ENCODE measurements around the gene IFIT2.
"Not testable (repeated sequence)": the region's sequence is repeated elsewhere in the genome, so short reads cannot be mapped to it uniquely, and the experiment has no call there.

The IFIT2 gene

GRCh38 chr10:89309156-89310055, 7.6 kb downstream of the IFIT2 start:
- peak in 1 of 2 donors; percentile 71 for DNase-seq

- no peak for DNase-seq
These were observed 8.4 kb downstream of the IFIT2 start for GRCh38 chr10:89310056-89310893.

DNA sequence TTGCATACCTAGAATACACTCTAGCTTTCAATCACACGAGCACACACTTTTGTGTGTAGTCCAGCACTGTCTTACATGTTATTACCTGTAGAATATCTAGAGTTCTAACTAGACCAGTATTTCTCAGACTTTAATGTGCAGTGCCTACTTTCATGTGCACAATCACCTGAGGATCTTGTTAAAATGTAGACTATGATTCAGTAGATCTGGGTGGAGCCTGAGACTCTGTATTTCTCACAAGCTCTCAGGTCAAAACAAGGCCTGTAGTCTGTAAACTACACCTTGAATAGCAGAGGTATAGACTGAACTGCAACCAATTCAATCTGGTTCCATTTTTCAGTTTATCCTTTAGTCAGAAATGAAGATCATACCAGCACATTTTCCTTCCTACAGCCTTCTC, 11.1 kb downstream of the IFIT2 start:
- no peak for DNase-seq

GRCh38 chr10:89314676-89315075, 12.8 kb downstream of the IFIT2 start:
- DNase-seq: no peak

DNA sequence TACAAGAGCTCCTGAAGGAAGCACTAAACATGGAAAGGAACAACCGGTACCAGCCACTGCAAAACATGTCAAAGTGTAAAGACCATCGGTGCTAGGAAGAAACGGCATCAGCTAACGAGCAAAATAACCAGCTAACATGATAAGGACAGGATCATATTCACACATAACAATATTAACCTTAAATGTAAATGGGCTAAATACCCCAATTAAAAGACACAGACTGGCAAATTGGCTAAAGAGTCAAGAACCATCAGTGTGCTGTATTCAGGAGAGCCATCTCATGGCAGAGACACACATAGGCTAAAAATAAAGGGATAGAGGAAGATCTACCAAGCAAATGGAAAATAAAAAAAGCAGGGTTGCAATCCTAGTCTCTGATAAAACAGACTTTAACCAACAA, 16.2 kb downstream of the IFIT2 start:
- DNase-seq: not testable (repeated sequence)

GRCh38 chr10:89325081-89325480, 23.2 kb downstream of the IFIT2 start:
- peak in 1 of 2 donors; percentile 28 for DNase-seq

DNA sequence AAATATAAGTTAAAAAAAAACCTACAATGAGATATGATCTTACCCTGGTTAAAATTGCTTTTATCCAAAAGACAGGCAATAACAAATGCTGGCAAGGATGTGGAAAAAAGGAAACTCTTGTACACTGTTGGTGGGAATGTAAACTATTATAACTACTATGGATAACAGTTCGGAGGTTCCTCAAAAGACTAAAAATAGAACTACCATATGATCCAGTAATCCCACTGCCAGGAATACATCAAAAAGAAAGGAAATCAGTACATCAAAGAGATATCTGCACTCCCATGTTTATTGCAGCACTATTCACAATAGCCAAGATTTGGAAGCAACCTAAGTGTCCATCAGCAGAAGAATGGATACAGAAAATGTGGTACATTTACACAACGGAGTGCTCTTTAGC, 24.0 kb downstream of the IFIT2 start:
- DNase-seq: not testable (repeated sequence)

GRCh38 chr10:89327803-89328441, 26.1 kb downstream of the IFIT2 start, which contains the start of gene IFIT3:
Gene IFIT3 (plus strand): TSS chr10:89327997. CDS start chr10:89328074, 77 bp downstream.
- peak; percentile 96 to 98 for DNase-seq

DNA sequence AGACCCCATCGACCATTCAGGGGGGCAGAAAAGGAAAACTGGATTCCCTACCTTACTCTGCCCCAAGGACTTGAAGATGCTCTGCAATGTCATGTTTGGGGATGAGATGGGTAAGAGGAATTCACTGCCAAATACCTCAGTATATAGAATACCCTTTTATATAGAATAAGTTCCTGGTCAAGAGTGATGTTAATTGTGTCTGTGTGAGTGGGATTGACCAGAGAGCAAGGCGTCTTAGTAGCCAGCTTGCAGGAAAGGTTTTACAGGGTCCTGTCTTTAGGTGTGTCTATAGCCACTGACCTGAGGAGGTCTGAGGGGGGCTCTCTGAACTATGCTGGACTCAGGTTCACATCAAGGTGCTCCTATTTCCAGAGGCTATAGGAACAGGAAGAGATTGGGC, 27.3 kb downstream of the IFIT2 start:
- DNase-seq: peak in 1 of 2 donors; percentile 27

- not testable (repeated sequence) for DNase-seq
These were observed 28.2 kb downstream of the IFIT2 start for GRCh38 chr10:89330014-89330413.

GRCh38 chr10:89330537-89331212, 28.8 kb downstream of the IFIT2 start:
- DNase-seq: peak in 1 of 2 donors; percentile 44

GRCh38 chr10:89331487-89332122, 29.8 kb downstream of the IFIT2 start:
- DNase-seq: peak in 1 of 2 donors; percentile 21

DNA sequence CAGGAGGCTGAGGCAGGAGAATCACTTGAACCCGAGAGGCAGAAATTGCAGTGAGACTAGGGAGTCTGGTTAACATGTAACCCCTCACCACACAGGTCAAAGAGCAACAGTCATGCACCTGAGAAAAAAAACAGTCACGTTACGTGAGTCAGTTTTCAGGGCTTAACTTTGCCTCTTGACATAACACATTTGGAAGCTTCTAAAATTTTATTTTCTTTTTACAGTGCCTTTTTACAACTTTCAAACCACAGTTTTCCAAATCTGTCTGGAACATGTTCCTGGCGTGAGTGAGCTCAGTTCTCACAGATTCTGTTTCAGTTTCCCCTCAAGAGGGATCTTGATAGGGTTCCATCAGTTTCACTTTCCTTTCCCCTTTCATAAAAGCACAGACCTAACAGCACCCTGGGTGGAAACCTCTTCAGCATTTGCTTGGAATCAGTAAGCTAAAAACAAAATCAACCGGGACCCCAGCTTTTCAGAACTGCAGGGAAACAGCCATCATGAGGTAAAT, 30.3 kb downstream of the IFIT2 start:
- peak; percentile 77 to 88 for DNase-seq

GRCh38 chr10:89335226-89335625, 33.4 kb downstream of the IFIT2 start:
- DNase-seq: peak; percentile 42 to 59

DNA sequence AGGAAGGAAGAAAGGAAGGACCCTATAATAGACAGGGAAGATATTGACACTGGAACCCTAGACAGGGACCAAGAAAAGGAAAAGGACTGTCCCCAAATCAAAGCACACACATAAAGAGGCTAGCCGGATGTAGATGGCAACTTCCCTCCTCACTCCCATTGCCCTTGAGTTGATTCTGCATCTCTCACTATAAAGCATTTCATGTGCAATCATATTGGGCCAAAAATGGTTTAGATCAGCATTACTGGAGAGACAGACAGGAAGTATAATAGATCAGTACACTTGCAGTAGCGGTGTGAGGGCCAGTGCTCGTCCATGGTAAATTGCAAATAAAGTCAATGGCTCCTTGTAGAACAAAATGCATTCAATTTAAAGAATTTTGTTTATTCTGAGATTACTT, 34.4 kb downstream of the IFIT2 start:
- DNase-seq: peak in 1 of 2 donors; percentile 33

DNA sequence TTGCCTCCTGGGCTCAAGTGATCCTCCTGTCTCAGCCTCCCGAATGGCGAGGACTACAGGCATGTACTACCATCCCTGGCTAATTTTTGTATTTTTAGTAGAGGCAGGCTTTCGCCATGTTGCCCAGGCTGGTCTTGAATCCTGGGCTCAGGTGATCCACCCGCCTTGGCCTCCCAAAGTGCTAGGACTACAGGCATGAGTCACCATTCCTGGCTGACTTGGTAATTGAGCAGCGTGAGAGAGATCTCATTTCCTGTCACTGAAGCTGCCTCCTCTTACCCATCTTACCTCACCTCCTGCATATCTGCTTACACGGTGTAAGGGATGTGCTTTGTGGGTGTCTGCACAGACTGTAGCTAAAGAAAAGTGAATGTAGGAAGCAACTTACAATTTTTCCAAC, 35.6 kb downstream of the IFIT2 start:
- no peak for DNase-seq

GRCh38 chr10:89338713-89339112, 36.9 kb downstream of the IFIT2 start:
- no peak for DNase-seq

GRCh38 chr10:89339875-89340274, 38.0 kb downstream of the IFIT2 start:
- DNase-seq: no peak

GRCh38 chr10:89341649-89342048, 39.8 kb downstream of the IFIT2 start:
- DNase-seq: peak in 1 of 2 donors; percentile 54

GRCh38 chr10:89342206-89342958, 40.5 kb downstream of the IFIT2 start:
- peak in 1 of 2 donors; percentile 67 for DNase-seq

All from inflammatory macrophage treated with lipopolysaccharide for 1 hour (primary cell).